NCI-H2196 treated with DMSO at 0.1 percent for 48 hours (cell line): Measurements from ENCODE around the gene RREB1.

Source experiments
- DNase-seq: peaks from one replicate; lab custom pipeline; 2025; ENCODE audit not compliant: unreplicated experiment; lab: John Stamatoyannopoulos, UW

The RREB1 gene

GRCh38 chr6:7190791-7191190, 83.0 kb downstream of the RREB1 start:
- no peak for DNase-seq

GRCh38 chr6:7193122-7193521, 85.4 kb downstream of the RREB1 start:
- no peak for DNase-seq

- no peak for DNase-seq
Measured at GRCh38 chr6:7194657-7195056, 86.9 kb downstream of the RREB1 start.

- no peak for DNase-seq
Measured at GRCh38 chr6:7195339-7196018, 87.7 kb downstream of the RREB1 start.

- no peak for DNase-seq
Measured at GRCh38 chr6:7196019-7196402, 88.2 kb downstream of the RREB1 start.

- DNase-seq, result no peak
Measured at GRCh38 chr6:7196685-7197283, 89.0 kb downstream of the RREB1 start.

- no peak for DNase-seq
Measured at GRCh38 chr6:7197747-7198146, 90.0 kb downstream of the RREB1 start.

GRCh38 chr6:7198833-7199800, 91.4 kb downstream of the RREB1 start:
- DNase-seq, result no peak

GRCh38 chr6:7200598-7201443, 93.1 kb downstream of the RREB1 start:
- peak; percentile 26 for DNase-seq

- DNase-seq, result no peak
Measured at GRCh38 chr6:7201444-7201731, 93.6 kb downstream of the RREB1 start.

GRCh38 chr6:7201732-7202541, 94.2 kb downstream of the RREB1 start:
- DNase-seq, result no peak

- no peak for DNase-seq
Measured at GRCh38 chr6:7202950-7203349, 95.2 kb downstream of the RREB1 start.

GRCh38 chr6:7203939-7204338, 96.2 kb downstream of the RREB1 start:
- DNase-seq, result no peak

GRCh38 chr6:7204726-7205125, 97.0 kb downstream of the RREB1 start:
- no peak for DNase-seq

GRCh38 chr6:7207720-7208119, 100.0 kb downstream of the RREB1 start:
- DNase-seq, result no peak

- DNase-seq, result no peak
Measured at GRCh38 chr6:7213416-7213815, 105.7 kb downstream of the RREB1 start.

- no peak for DNase-seq
Measured at GRCh38 chr6:7214468-7214867, 106.7 kb downstream of the RREB1 start.

- no peak for DNase-seq
Measured at GRCh38 chr6:7215131-7215530, 107.4 kb downstream of the RREB1 start.

- no peak for DNase-seq
Measured at GRCh38 chr6:7215798-7216231, 108.1 kb downstream of the RREB1 start.

GRCh38 chr6:7216941-7217621, 109.3 kb downstream of the RREB1 start:
- no peak for DNase-seq
